Measurements from ENCODE around the gene TMEM187.

The TMEM187 gene

GRCh38 chrX:154018518-154019060 is 46.0 kb downstream of the TMEM187 start:
- H3K9me3 ChIP-seq (ENCODE audit: control insufficient read depth in 1 of 2, low read length in 2 of 2), result no peaks in the 10 kb centered on the region
- peak overlapping the region; percentile 61 to 64 for H3K4me3 ChIP-seq (ENCODE audit: low read depth in 1 of 2, low read length in 2 of 2)
- H3K27me3 ChIP-seq (ENCODE audit: control insufficient read depth in 1 of 2, insufficient read depth in 2 of 2, low read length in 2 of 2), result no peaks in the 10 kb centered on the region
- peaks cover 6 to 26% of the 10 kb centered on the region in 2 donors for H3K36me3 ChIP-seq (ENCODE audit: control insufficient read depth in 1 of 2, insufficient read depth in 2 of 2, low read length in 2 of 2)
- peak overlapping the region; percentile 63 to 73 for H3K9ac ChIP-seq (ENCODE audit: low read depth in 1 of 2, low read length in 2 of 2)
- peaks cover 0 to 33% of the 10 kb centered on the region in 2 donors for H3K4me1 ChIP-seq (ENCODE audit: control insufficient read depth in 1 of 2, insufficient read depth in 2 of 2, low read length in 2 of 2)
- H3K27ac ChIP-seq (ENCODE audit: low read depth, low read length), result peak overlapping the region; percentile 50

- Histone ChIP-seq H3K4me1 (ENCODE audit: control insufficient read depth in 1 of 2, insufficient read depth in 2 of 2, low read length in 2 of 2) (peaks cover 0 to 33% of the 10 kb centered on the region in 2 donors), H3K36me3 (ENCODE audit: control insufficient read depth in 1 of 2, insufficient read depth in 2 of 2, low read length in 2 of 2) (peaks cover 6 to 26% of the 10 kb centered on the region in 2 donors), H3K9me3 (ENCODE audit: control insufficient read depth in 1 of 2, low read length in 2 of 2) (no peaks in the 10 kb centered on the region), H3K27me3 (ENCODE audit: control insufficient read depth in 1 of 2, insufficient read depth in 2 of 2, low read length in 2 of 2) (no peaks in the 10 kb centered on the region), H3K27ac (ENCODE audit: low read depth, low read length) (peak overlapping the region; percentile 50), H3K9ac (ENCODE audit: low read depth in 1 of 2, low read length in 2 of 2) (peak overlapping the region; percentile 63 to 73), H3K4me3 (ENCODE audit: low read depth in 1 of 2, low read length in 2 of 2) (peak overlapping the region; percentile 61 to 64)
Measured at GRCh38 chrX:154019061-154019621, 46.6 kb downstream of the TMEM187 start.

GRCh38 chrX:154019633-154020528 is 47.3 kb downstream of the TMEM187 start, which contains the start of gene IRAK1:
TSS of gene IRAK1 (minus strand) at chrX:154019902. CDS start at chrX:154019812, 90 bp downstream.
- peak within 1 kb of the TSS; percentile 75 to 86 for H3K9ac ChIP-seq (ENCODE audit: low read depth in 1 of 2, low read length in 2 of 2)
- peak within 1 kb of the TSS; percentile 80 for H3K27ac ChIP-seq (ENCODE audit: low read depth, low read length)
- H3K4me3 ChIP-seq (ENCODE audit: low read depth in 1 of 2, low read length in 2 of 2), result peak within 1 kb of the TSS; percentile 68 to 71
- H3K9me3 ChIP-seq (ENCODE audit: control insufficient read depth in 1 of 2, low read length in 2 of 2), result no peaks in the 10 kb centered on the region
- no peaks in the 10 kb centered on the region for H3K27me3 ChIP-seq (ENCODE audit: control insufficient read depth in 1 of 2, insufficient read depth in 2 of 2, low read length in 2 of 2)
- H3K4me1 ChIP-seq (ENCODE audit: control insufficient read depth in 1 of 2, insufficient read depth in 2 of 2, low read length in 2 of 2), result peaks cover 0 to 33% of the 10 kb centered on the region in 2 donors
- H3K36me3 ChIP-seq (ENCODE audit: control insufficient read depth in 1 of 2, insufficient read depth in 2 of 2, low read length in 2 of 2), result peaks cover 6 to 24% of the 10 kb centered on the region in 2 donors

- peaks cover 0 to 33% of the 10 kb centered on the region in 2 donors for H3K4me1 ChIP-seq (ENCODE audit: control insufficient read depth in 1 of 2, insufficient read depth in 2 of 2, low read length in 2 of 2)
Measured at GRCh38 chrX:154020536-154021115, 48.1 kb downstream of the TMEM187 start.

GRCh38 chrX:154021131-154021611 is 48.6 kb downstream of the TMEM187 start:
- Histone ChIP-seq H3K27ac (ENCODE audit: low read depth, low read length) (no peak overlapping the region), H3K4me3 (ENCODE audit: low read depth in 1 of 2, low read length in 2 of 2) (peak overlapping the region in 1 of 2 donors; percentile 71), H3K9me3 (ENCODE audit: control insufficient read depth in 1 of 2, low read length in 2 of 2) (no peaks in the 10 kb centered on the region), H3K9ac (ENCODE audit: low read depth in 1 of 2, low read length in 2 of 2) (no peak overlapping the region), H3K27me3 (ENCODE audit: control insufficient read depth in 1 of 2, insufficient read depth in 2 of 2, low read length in 2 of 2) (no peaks in the 10 kb centered on the region), H3K4me1 (ENCODE audit: control insufficient read depth in 1 of 2, insufficient read depth in 2 of 2, low read length in 2 of 2) (peaks cover 0 to 33% of the 10 kb centered on the region in 2 donors), H3K36me3 (ENCODE audit: control insufficient read depth in 1 of 2, insufficient read depth in 2 of 2, low read length in 2 of 2) (peaks cover 6 to 13% of the 10 kb centered on the region in 2 donors)

More at GRCh38 chrX:154020536-154021115, 48.1 kb downstream of the TMEM187 start:
- Histone ChIP-seq H3K36me3 (ENCODE audit: control insufficient read depth in 1 of 2, insufficient read depth in 2 of 2, low read length in 2 of 2) (peaks cover 6 to 17% of the 10 kb centered on the region in 2 donors), H3K9ac (ENCODE audit: low read depth in 1 of 2, low read length in 2 of 2) (peak overlapping the region; percentile 75 to 86), H3K9me3 (ENCODE audit: control insufficient read depth in 1 of 2, low read length in 2 of 2) (no peaks in the 10 kb centered on the region), H3K4me3 (ENCODE audit: low read depth in 1 of 2, low read length in 2 of 2) (peak overlapping the region; percentile 68 to 71), H3K27me3 (ENCODE audit: control insufficient read depth in 1 of 2, insufficient read depth in 2 of 2, low read length in 2 of 2) (no peaks in the 10 kb centered on the region), H3K27ac (ENCODE audit: low read depth, low read length) (peak overlapping the region; percentile 80)

GRCh38 chrX:154022108-154022507 is 49.6 kb downstream of the TMEM187 start:
- no peak overlapping the region for H3K27ac ChIP-seq (ENCODE audit: low read depth, low read length)
- peaks cover 2 to 12% of the 10 kb centered on the region in 2 donors for H3K36me3 ChIP-seq (ENCODE audit: control insufficient read depth in 1 of 2, insufficient read depth in 2 of 2, low read length in 2 of 2)
- H3K9ac ChIP-seq (ENCODE audit: low read depth in 1 of 2, low read length in 2 of 2), result no peak overlapping the region
- no peaks in the 10 kb centered on the region for H3K27me3 ChIP-seq (ENCODE audit: control insufficient read depth in 1 of 2, insufficient read depth in 2 of 2, low read length in 2 of 2)
- H3K9me3 ChIP-seq (ENCODE audit: control insufficient read depth in 1 of 2, low read length in 2 of 2), result no peaks in the 10 kb centered on the region
- peaks cover 0 to 25% of the 10 kb centered on the region in 2 donors for H3K4me1 ChIP-seq (ENCODE audit: control insufficient read depth in 1 of 2, insufficient read depth in 2 of 2, low read length in 2 of 2)
- H3K4me3 ChIP-seq (ENCODE audit: low read depth in 1 of 2, low read length in 2 of 2), result no peak overlapping the region

GRCh38 chrX:154023276-154024000 is 50.9 kb downstream of the TMEM187 start:
- peaks cover 6 to 13% of the 10 kb centered on the region in 2 donors for H3K36me3 ChIP-seq (ENCODE audit: control insufficient read depth in 1 of 2, insufficient read depth in 2 of 2, low read length in 2 of 2)
- no peaks in the 10 kb centered on the region for H3K27me3 ChIP-seq (ENCODE audit: control insufficient read depth in 1 of 2, insufficient read depth in 2 of 2, low read length in 2 of 2)
- H3K4me1 ChIP-seq (ENCODE audit: control insufficient read depth in 1 of 2, insufficient read depth in 2 of 2, low read length in 2 of 2), result peaks cover 3 to 17% of the 10 kb centered on the region in 2 donors
- no peak overlapping the region for H3K4me3 ChIP-seq (ENCODE audit: low read depth in 1 of 2, low read length in 2 of 2)
- H3K27ac ChIP-seq (ENCODE audit: low read depth, low read length), result no peak overlapping the region
- H3K9me3 ChIP-seq (ENCODE audit: control insufficient read depth in 1 of 2, low read length in 2 of 2), result no peaks in the 10 kb centered on the region
- H3K9ac ChIP-seq (ENCODE audit: low read depth in 1 of 2, low read length in 2 of 2), result no peak overlapping the region

GRCh38 chrX:154024271-154024670 is 51.7 kb downstream of the TMEM187 start:
- Histone ChIP-seq H3K36me3 (ENCODE audit: control insufficient read depth in 1 of 2, insufficient read depth in 2 of 2, low read length in 2 of 2) (peaks cover 6 to 13% of the 10 kb centered on the region in 2 donors), H3K27me3 (ENCODE audit: control insufficient read depth in 1 of 2, insufficient read depth in 2 of 2, low read length in 2 of 2) (no peaks in the 10 kb centered on the region), H3K9me3 (ENCODE audit: control insufficient read depth in 1 of 2, low read length in 2 of 2) (no peaks in the 10 kb centered on the region), H3K4me3 (ENCODE audit: low read depth in 1 of 2, low read length in 2 of 2) (no peak overlapping the region), H3K4me1 (ENCODE audit: control insufficient read depth in 1 of 2, insufficient read depth in 2 of 2, low read length in 2 of 2) (peaks cover 4 to 15% of the 10 kb centered on the region in 2 donors), H3K9ac (ENCODE audit: low read depth in 1 of 2, low read length in 2 of 2) (no peak overlapping the region), H3K27ac (ENCODE audit: low read depth, low read length) (no peak overlapping the region)

- H3K36me3 ChIP-seq (ENCODE audit: control insufficient read depth in 1 of 2, insufficient read depth in 2 of 2, low read length in 2 of 2), result peaks cover 6 to 13% of the 10 kb centered on the region in 2 donors
- no peaks in the 10 kb centered on the region for H3K27me3 ChIP-seq (ENCODE audit: control insufficient read depth in 1 of 2, insufficient read depth in 2 of 2, low read length in 2 of 2)
- H3K9ac ChIP-seq (ENCODE audit: low read depth in 1 of 2, low read length in 2 of 2), result no peak overlapping the region
- H3K9me3 ChIP-seq (ENCODE audit: control insufficient read depth in 1 of 2, low read length in 2 of 2), result no peaks in the 10 kb centered on the region
- H3K27ac ChIP-seq (ENCODE audit: low read depth, low read length), result no peak overlapping the region
- peaks cover 4 to 19% of the 10 kb centered on the region in 2 donors for H3K4me1 ChIP-seq (ENCODE audit: control insufficient read depth in 1 of 2, insufficient read depth in 2 of 2, low read length in 2 of 2)
- no peak overlapping the region for H3K4me3 ChIP-seq (ENCODE audit: low read depth in 1 of 2, low read length in 2 of 2)
Measured at GRCh38 chrX:154025230-154025629, 52.7 kb downstream of the TMEM187 start.

Data from duodenal mucosa (tissue), 2 donors.